Fibroblast of lung (primary cell): ENCODE data around the gene TCF23.

Source experiments
- CTCF ChIP-seq, 2 donors: IDR thresholded peaks in 1 of 2; conservative IDR thresholded peaks in 1 of 2; 1 replicate in 1 of 2; 2 replicates in 1 of 2; pipeline ENCODE4 v1.5.1; 2011 to 2012; ENCODE audit warnings: low read length in 2 of 2, control low read depth in 1 of 2, inconsistent platforms in 1 of 2, low read depth in 1 of 2, mild to moderate bottlenecking in 1 of 2
- EZH2 ChIP-seq: IDR thresholded peaks from 2 replicates; pipeline ENCODE4 v1.5.1; 2012; ENCODE audit warnings: low read length, control low read depth, mild to moderate bottlenecking; ENCODE audit errors: missing control alignments

GRCh38 chr2:27184115-27184514 is 35.3 kb downstream of the TCF23 start:
- TF ChIP-seq CTCF (conservative IDR thresholded peaks at IDR 0.05 in 1 of 2, IDR thresholded peaks at IDR 0.05 in 1 of 2; ENCODE audit: low read depth in 1 of 2, low read length in 2 of 2) = no peak
- no peak for TF ChIP-seq EZH2
